ENCODE data around the gene HS6ST1. TPM values are rescaled to one million over a fixed set of nuclear protein-coding genes. Genes with fewer than 3 reads are reported as not detected.

Gene HS6ST1
- total RNA-seq, 1 donor from 2014 or later, result 33.1 TPM

DNA sequence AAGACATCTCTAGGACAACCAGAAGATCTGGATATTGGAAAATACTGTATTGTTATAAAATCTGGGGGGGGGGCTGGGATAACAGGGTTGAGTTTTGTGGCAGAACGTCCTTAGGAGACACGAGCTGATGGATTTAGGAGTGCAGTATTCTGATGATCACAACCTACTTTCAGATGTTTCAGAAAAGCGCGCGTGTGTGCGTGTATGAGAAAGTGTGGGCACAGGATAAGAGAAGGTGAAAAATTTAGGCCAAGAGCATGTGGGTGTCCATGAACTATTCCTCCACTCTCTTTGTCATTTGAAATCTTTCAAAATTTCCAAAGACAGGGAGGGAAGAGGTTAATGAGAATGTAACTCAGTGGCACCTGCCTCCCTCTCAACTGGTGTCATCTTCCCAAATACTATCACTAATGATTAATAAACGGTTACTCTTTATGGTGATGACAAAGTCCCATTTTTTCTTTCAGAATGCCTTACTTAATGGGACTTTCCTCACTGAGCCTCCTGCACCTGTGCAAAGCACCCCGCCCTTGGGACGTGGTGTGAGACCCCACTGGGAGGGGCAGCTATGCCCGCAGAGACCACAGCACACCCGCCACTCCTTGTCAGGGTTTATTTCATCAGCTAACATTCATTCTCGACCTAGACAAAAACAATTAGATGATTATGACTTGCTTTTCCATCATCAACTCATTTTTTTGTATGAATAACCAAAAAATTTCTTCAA lies 53.6 kb downstream of the HS6ST1 start:
- no peak for DNase-seq (ENCODE audit: low spot score)
- H3K27me3 Mint-ChIP-seq (ENCODE audit: low read depth), result no peaks in the 10 kb centered on the region
- no peak overlapping the region for H3K27ac Mint-ChIP-seq (ENCODE audit: unreplicated experiment)
- no peaks in the 10 kb centered on the region for H3K9me3 Mint-ChIP-seq (ENCODE audit: low read depth)
- TF ChIP-seq, protein P1, sequence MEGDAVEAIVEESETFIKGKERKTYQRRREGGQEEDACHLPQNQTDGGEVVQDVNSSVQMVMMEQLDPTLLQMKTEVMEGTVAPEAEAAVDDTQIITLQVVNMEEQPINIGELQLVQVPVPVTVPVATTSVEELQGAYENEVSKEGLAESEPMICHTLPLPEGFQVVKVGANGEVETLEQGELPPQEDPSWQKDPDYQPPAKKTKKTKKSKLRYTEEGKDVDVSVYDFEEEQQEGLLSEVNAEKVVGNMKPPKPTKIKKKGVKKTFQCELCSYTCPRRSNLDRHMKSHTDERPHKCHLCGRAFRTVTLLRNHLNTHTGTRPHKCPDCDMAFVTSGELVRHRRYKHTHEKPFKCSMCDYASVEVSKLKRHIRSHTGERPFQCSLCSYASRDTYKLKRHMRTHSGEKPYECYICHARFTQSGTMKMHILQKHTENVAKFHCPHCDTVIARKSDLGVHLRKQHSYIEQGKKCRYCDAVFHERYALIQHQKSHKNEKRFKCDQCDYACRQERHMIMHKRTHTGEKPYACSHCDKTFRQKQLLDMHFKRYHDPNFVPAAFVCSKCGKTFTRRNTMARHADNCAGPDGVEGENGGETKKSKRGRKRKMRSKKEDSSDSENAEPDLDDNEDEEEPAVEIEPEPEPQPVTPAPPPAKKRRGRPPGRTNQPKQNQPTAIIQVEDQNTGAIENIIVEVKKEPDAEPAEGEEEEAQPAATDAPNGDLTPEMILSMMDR (IDR thresholded peaks at IDR 0.05), result no peak
- peaks cover 19% of the 10 kb centered on the region for H3K4me1 Mint-ChIP-seq (ENCODE audit: low read depth)
- H3K4me3 Mint-ChIP-seq (ENCODE audit: unreplicated experiment), result no peak overlapping the region
- no peaks in the 10 kb centered on the region for H3K36me3 Mint-ChIP-seq (ENCODE audit: low read depth)

DNA sequence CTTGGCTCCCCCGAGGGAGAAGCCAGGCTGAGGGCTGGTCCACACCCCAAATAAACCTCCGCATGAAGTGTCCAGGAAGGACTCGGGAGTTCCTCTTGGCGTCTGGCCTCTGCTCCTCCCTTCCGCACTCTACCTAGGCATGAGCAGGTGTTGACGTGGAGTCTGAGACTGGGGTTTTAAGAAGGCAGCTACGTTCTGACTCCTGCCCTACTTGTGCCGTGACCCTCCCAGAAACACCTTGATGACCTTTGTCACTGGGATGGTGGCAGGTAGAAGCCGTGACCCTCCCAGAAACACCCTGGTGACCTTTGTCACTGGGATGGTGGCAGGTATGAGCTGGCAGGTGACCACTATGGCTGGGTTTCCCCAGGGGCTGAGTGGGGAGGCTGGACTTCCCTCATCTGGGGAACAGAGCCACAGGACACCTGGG lies 54.8 kb downstream of the HS6ST1 start:
- DNase-seq (ENCODE audit: low spot score), result no peak
- Mint-ChIP-seq H3K27me3 (ENCODE audit: low read depth) (no peaks in the 10 kb centered on the region), H3K9me3 (ENCODE audit: low read depth) (no peaks in the 10 kb centered on the region), H3K4me1 (ENCODE audit: low read depth) (peaks cover 19% of the 10 kb centered on the region), H3K36me3 (ENCODE audit: low read depth) (no peaks in the 10 kb centered on the region), H3K4me3 (ENCODE audit: unreplicated experiment) (no peak overlapping the region), H3K27ac (ENCODE audit: unreplicated experiment) (no peak overlapping the region)
- TF ChIP-seq, protein P1 (IDR thresholded peaks at IDR 0.05), result no peak

GRCh38 chr2:128262315-128263253 lies 56.1 kb downstream of the HS6ST1 start:
- no peak for DNase-seq (ENCODE audit: low spot score)
- no peak overlapping the region for H3K27ac Mint-ChIP-seq (ENCODE audit: unreplicated experiment)
- no peaks in the 10 kb centered on the region for H3K27me3 Mint-ChIP-seq (ENCODE audit: low read depth)
- no peaks in the 10 kb centered on the region for H3K36me3 Mint-ChIP-seq (ENCODE audit: low read depth)
- H3K4me3 Mint-ChIP-seq (ENCODE audit: unreplicated experiment), result no peak overlapping the region
- no peaks in the 10 kb centered on the region for H3K9me3 Mint-ChIP-seq (ENCODE audit: low read depth)
- TF ChIP-seq, protein P1 (IDR thresholded peaks at IDR 0.05), result no peak
- peaks cover 19% of the 10 kb centered on the region for H3K4me1 Mint-ChIP-seq (ENCODE audit: low read depth)

DNA sequence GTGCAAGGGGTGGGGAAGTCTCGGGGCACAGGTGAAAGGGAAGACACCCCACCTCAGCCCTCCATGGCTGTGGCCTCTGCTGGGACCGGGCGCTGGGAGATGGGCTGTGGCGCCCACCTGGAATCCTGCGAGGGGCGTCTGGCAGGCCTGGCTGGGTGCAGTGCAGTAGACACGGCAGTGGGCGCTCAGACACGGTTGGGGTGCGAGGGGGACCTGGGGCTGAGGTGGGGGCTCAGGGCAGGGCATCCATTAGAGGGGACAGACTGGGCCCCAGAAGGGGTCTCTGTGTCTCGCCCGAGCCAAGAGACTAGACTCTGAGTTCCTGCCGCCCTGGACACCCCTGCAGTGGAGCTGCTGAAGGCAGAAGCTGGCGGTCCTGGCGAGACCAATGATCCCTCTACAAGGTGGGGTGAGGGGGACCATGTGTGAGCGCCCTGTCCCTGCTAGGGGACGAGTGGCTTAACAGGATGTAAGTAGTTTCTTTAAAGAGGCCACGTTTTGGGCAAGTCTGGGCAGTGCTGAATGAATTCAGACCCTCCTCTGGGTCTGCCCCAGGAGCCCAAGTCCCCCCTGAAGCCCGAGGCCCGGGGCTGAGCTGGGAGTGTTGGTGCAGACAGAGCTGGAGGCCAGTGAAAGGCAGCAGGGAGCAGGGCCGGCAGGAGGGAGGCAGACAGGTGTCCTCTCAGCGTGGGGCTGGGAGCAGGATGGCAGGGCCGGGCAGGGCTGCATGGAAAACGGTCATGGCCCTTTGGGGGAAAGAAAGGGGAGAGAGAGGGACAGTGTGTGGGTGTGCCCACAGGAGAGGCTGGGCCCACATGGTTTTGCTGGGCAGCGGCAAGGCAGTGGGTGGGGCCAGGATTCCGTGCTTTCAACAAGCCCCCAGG lies 57.2 kb downstream of the HS6ST1 start:
- Mint-ChIP-seq H3K9me3 (ENCODE audit: low read depth) (no peaks in the 10 kb centered on the region), H3K27me3 (ENCODE audit: low read depth) (no peaks in the 10 kb centered on the region), H3K4me1 (ENCODE audit: low read depth) (peaks cover 19% of the 10 kb centered on the region), H3K4me3 (ENCODE audit: unreplicated experiment) (no peak overlapping the region), H3K27ac (ENCODE audit: unreplicated experiment) (peak overlapping the region; percentile 90), H3K36me3 (ENCODE audit: low read depth) (no peaks in the 10 kb centered on the region)
- DNase-seq (ENCODE audit: low spot score), result no peak
- TF ChIP-seq, protein P1 (IDR thresholded peaks at IDR 0.05), result no peak
